HG03196 (cell line): ENCODE results near the gene S100A8.

Experiments used
- ATAC-seq: cut with Tn5 transposase; IDR thresholded peaks from one replicate; pipeline ENCODE4 v1.9.1; 2021; ENCODE audit not compliant: unreplicated experiment

Gene S100A8

DNA sequence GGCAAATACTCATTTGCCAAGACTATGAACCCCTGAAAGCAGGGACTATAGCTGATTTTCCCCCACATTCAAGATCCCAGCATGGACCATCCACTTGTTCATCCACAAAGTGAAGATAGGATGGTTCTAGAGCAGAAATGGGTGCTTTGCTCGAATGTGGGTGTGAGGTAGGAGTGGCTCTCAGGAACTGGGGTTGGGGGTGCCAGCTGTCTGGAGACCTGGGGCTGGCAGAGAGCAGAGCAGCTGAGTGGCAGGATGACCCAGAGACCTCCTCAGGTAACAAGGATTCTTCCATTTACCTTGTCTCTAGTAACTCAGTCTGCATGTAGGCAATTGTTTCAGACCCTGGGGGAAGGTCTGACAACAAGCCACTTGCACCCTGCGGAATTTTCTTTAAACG lies 27.2 kb downstream of the S100A8 start:
- ATAC-seq, result no peak

DNA sequence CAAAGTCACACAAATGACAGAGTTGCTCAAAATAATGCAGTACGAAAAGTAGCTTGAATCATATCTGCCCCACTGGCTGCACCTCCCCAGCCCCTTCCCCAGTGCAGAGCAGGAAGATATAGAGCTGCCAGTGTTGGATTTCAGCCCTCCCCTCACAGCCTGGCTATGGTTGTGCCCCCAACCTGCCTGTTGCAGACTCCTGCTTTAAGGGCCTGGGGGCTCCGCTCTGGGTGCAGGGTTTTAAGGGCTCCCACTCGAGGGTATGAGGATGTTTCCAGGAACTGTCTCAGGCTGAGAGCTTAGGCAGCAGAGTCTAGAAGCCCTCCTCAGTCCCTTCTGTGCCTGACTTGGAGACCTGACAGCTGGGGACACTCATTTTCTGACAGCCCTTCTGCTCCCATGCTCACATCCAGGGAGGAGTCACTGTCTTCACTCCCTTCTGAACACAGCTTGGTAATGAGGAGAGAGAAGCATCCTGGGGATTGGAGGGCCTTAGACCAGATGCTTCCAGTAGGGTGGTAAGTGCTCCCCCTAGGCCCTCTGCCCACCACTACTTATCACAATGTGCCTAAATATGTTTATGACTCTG lies 28.6 kb downstream of the S100A8 start:
- no peak for ATAC-seq

DNA sequence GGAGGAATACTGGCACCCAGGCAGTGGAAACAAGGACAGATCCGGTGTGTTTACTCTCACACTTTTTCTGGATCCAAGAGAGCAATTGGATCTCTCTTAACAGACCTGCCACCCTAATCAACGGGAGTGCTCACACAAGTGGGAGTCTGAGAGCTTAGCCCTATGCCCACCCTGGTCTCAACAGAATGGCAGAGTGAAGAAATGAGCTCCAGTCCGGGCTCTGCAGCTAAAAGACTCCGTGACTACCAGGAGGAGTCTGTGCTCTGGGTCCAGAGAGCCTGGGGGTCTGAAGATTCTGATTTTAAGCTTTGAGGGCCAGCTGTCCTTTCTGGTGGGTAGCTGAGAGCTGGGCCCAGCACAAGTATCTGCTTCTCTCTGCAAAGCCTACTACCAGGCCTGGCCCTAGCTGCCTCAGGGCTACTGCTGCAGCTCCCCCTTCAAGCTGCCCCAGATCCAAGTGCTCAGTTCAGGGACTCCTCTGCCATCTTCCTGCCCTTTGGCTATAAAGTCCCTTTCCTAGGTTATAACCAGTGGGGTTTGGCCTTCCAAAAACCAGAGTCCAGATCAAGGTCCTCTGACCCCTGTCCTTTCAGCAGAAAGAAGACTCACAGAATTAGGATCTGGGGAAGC lies 29.3 kb downstream of the S100A8 start:
- no peak for ATAC-seq

DNA sequence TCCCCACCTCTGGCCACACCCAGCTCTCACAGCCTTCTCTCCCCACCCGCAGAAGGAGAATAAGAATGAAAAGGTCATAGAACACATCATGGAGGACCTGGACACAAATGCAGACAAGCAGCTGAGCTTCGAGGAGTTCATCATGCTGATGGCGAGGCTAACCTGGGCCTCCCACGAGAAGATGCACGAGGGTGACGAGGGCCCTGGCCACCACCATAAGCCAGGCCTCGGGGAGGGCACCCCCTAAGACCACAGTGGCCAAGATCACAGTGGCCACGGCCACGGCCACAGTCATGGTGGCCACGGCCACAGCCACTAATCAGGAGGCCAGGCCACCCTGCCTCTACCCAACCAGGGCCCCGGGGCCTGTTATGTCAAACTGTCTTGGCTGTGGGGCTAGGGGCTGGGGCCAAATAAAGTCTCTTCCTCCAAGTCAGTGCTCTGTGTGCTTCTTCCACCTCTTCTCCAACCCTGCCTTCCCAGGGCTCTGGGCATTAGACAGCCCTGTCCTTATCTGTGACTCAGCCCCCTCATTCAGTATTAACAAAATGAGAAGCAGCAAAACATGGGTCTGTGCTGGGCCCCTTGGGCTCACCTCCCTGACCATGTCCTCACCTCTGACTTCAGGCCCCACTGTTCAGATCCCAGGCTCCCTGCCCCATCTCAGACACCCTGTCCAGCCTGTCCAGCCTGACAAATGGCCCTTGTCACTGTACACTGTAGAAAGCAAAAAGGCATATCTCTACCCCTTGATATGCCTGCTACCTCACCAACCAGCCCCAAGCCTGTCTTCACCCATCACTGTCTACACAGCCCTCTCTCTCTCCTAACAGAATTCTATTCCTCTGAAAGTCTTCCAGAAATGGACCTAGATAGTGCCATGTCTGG lies 30.0 kb downstream of the S100A8 start:
- no peak for ATAC-seq

DNA sequence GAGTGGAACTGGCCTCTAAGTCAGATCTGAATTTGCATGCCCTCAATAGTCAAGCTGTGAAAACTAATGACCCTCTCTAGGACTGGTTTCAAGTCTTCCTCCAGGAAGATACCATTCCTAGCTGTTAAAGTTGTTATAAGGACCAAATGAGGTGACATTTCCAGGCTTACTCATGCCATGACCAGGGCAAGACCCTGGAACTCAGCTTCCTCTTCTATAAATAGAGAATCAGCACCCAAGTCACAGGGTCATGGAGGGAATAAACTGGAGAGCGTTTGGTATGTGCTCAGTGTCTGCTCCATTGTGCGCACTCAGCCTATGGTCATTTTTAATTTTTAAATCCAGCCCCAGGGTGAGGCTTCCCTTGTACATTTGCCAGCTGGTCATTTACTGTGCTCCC lies 30.7 kb downstream of the S100A8 start:
- ATAC-seq, result no peak

DNA sequence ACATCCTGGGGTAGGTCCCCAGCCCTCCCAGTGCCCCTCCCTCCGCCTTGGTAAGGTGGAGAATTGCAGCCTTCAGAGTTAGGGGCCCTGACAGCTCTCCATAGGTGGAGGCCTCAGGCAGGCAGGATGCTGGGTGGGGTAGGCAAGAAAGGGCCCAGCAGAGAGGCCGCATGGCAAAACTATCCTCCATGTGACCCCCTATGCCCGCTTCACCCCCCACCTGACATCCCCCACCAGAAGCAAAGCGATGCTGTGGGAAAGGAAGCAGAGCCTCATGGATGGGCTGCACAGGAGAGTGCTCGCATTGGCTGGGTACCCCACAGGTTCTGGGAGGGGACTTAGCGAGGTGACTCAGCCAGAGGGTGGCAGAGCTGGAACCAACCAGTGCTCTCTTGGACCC lies 31.6 kb downstream of the S100A8 start:
- ATAC-seq, result no peak

DNA sequence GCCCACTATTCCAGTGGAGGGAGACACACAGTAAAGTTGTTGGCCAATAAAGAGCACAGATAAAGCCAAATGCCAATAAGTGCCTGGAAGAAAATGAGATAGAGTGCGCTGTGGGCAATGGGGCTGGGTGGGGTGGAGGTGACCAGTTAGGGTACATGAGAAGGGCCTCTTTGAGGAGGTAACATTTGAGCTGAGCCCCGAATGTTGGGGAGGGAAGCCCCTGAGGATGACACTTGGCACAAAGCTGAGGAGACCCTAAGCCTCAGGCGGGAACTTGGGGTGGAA lies 32.2 kb downstream of the S100A8 start:
- no peak for ATAC-seq

DNA sequence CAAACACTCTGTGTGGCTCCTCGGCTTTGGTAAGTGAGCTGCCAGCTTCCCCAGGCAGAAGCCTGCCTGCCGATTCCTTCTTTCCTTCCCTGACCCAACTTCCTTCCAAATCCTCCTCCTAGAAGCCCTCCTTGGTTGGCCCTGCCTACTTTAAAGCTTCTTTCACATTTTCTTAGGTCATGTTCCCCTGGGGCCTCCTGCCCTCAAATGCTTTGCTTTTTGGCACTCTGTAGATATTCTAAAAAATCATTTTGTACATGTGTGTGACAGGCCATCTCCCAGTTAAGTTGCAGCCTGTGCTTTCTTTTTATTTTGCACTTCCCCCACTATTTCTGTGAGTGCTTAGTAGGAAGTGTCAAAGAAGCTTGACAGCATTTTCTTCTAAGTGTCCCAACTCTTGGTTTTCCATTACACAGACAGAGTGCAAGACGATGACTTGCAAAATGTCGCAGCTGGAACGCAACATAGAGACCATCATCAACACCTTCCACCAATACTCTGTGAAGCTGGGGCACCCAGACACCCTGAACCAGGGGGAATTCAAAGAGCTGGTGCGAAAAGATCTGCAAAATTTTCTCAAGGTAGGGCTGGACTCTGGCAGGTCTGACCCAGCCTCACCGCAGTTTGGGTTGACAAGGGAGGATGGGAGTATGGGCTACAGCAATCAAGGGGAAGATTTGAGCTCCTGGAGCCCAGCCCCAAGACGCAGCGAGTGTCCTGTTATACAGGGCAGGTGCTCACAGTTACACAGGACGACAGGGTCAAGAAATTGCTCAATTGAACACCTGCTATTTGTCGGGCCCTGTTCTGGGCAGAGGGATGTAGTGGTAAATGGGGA lies 32.8 kb downstream of the S100A8 start, which contains the start of gene S100A9:
S100A9 (plus strand) TSS at position 2 of the 838 bp plus-strand sequence; CDS start at position 432, 430 bp downstream.
- no peak for ATAC-seq

DNA sequence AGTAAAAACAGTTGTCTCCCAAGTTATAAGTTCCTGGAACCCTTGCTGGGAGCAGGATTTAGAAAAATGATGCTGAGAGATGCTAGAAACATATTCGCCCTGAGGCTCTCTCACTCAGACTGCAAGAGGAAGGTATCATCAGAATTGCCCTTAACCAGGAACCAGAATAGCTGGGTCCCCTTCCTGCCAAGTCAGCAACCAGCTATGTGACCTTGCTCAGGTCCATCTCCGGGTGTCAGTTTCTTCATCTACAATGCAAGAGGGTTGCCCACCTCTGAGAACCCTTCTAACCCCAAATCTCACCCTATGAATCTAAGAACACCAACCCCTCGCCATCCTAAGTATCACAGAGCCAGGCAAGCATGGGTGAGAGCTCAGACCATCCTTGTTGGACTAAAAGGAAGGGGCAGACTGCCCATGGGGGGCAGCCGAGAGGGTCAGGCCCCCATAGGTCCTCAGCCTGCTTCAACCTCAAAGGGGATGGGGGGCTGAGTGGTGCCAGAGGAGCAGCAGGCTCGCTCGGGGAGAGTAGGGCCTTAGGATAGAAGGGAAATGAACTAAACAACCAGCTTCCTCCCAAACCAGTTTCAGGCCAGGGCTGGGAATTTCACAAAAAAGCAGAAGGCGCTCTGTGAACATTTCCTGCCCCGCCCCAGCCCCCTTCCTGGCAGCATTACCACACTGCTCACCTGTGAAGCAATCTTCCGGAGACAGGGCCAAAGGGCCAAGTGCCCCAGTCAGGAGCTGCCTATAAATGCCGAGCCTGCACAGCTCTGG lies 33.6 kb downstream of the S100A8 start:
- ATAC-seq, result no peak

DNA sequence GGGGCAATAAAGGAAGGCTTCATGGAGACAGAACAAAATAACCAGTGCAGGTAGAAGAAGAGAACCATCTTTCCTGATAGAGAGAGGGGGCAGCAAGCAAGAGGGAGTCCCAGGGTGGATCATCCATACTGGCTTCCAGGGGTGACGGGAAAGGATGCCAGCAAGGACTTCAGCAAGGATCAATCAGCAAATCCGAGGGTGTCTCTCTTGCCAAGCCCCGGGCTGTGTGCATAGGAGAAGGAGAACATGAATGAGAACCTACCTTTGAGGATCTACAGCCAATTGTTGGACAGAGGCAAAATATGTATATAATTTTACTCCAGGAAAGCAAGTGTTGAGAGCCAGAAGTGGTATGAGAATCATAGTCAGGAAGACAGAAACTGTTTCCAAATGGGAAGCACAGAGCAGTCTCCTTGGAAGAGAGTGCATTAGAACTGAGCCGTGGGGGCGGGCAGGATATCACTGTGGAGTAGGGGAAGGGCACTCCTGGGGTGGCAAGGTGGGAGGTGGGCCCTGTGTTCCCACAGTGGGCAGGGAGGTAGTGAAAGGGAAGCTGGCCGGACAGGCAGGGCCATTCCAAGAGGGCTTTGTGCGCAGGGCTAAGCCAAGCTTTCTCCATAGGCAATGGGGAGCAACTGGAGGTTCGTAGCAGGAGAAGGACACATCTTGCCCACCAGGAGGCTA lies 34.3 kb downstream of the S100A8 start:
- ATAC-seq, result no peak

DNA sequence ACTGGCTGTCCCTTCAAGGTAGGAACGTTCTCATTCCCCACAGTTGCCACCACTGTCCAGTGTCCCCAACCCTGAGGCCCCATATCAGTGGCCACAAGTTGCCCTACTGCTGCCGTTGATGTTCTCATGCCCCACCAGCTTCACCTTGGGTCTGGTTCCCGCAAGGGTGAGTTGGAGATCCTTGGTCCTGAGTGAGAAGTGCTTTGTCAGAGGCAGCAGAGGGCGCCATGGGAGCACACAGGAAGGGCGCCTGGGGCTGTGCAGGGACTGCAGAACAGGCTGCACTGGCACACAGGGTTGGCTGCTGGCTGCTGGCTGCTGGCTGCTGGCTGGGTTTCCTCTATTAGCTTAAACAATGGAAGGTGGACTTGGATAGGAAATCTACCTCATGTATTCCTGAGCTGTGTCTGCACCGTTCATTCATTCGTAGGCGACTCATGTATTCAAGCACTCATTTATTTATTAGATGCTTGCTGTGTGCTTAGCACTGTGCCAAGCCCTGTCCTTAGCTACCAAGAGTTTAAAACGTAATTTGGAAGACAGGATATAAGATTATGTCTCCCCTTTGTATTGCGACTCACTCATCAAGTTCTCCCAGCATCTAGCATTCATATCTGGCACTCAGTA lies 35.3 kb downstream of the S100A8 start:
- no peak for ATAC-seq

DNA sequence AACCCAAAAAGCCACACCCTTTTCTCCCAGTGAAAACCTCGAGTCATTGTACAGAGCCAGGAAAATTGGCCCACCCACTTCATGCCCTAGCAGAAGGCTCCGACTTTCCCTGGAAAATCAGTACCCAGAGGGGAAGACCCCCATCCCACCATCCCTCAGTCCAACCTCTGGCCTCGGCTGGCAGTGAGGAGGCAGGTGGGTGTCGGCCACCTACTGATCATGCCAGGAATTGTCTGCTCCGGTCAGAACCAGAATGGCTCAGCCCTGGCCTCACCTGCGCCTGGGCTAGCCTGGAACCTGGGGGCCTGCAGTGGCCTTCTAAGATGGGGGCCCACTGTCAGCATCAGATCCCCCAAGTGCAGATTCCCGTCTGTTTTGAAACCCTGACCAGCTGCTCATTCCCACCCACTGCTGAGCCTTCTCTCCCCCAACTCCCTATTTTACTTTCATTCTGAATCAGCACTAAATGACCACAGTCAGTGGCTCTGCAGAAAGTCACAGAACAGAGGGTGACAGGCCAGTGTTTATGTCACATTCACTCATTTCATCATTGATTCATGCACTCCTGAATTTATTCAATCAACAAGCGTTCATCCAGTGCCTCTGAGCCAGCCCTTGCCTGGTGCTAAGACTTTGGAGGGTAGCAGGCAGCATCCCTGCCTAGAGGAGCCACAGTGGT lies 36.2 kb downstream of the S100A8 start:
- ATAC-seq, result no peak

DNA sequence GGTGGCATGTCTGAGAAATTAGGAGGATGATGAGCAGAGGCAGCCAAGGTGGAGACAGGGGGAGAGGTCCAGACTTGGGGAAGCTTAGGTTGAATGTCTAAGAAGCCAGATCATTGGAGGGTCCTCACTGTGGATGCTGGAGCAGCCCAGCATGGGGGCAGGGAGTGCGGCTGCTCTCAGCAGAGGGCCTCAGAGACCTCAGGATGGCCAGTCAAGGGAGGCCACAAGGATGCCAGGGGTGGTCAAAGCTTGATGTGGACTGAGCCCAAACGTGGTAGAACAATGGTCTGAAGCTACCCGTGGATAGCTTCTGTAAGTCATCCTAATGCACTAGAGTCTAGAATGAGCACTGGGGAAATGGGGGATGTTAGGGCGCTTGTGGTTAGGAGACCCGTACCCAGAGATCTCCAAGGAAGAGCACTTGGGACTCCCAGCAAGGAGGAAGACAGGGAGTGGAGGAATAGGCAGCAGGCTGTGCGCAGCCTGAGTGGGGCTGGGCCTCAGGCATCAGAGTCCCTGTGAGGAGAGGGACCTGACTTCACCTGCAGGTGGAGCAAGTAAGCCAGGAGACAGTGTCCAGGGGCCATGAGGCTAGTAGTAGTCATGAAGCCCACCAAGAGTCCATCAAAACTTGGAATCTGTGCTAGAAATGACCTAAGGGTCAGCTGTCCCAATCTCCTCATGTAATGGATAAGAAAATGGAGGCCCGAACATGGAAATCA lies 37.5 kb downstream of the S100A8 start:
- ATAC-seq, result no peak

DNA sequence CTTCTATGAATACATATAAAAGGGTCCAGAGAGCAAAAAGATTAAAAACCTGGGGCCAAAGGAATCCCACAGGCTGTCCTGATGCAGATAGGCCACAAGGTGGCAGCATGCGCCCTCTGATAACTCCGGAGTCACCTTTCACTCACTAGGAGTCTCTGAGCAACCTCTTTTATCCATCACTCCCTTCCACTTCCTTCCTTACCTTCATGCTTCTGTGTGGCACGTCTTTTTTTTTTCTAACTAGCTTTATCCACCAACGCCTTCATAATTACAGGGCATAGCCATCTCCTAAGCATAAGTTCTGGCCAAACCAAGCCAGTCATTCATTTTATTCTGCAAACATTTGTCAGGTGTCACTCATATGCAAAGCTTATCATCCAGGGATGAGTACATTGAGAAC lies 38.4 kb downstream of the S100A8 start:
- no peak for ATAC-seq

DNA sequence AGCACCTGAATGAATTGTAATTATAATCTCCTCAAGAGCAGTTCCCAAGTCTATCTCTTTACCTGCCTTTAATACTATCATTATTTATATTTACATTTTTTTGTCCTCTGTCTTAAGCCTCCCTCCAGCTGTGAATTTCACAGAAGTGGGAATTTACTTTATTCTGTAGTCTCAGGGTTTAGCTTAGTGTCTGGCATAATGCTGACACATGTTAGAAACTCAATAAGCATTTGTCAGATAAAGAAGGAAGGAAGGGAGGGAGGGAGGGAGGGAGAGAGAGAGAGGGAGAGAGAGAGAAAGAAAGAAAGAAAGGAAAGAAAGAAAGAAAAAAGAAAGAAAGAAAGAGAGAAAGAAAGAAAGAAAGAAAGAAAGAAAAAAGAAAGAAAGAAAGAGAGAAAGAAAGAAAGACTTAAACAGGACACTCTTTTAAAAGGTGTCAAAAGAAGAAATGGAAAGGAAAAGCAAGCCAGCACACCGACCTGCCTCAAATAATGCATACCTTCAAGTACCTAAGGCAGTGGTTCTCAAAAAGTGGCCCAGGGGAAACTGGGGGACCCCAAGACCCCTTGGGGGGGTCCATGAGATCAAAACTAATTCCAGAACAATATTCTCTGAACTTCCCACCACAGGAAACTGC lies 40.4 kb downstream of the S100A8 start:
- no peak for ATAC-seq

DNA sequence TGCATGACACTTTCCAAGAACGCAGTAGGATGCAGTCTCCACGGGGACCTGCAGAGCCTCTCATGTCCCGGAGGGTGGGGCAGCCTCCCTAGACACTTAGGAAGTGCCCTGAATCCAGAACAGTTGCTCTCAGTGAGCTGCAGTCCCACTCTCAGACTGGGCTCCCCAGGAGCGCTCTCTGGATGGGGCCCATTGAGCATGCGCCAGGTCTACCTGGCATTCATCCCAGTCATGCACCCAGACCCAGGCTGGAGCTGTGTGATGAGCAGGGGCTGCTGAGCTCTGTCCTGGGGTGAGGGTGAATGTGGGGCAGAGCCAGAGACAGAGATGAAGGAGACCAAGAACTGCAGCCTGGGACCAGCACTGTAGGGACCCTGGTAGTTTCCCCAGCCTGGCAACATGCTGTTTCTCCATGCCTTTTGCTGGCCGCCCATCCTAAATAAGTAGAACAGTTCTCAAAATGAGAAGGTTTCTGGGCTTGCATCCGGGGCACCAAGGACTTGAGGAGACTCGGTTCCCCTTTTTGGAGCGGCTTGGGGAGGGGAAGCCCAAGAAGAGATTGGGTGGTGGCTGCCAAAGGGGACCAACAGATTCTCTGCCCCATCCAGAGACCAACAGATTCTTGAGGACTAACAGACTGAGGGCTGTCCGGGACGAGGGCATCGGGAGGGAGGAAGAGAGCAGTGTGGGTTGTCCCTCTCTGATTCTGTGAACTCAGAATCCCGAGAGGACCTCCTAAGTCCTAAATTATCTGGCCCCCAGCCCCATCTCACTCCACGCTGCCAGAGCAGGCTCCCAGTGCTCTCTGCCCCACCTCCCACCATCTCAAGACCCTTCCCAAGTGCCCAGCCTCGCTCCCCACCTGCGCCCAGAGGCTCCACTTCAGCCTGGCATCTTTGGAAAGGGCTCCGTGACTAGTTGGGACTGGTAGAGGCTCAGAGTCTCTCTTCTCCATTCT lies 41.2 kb downstream of the S100A8 start:
- ATAC-seq, result no peak
